PFSK-1 (cell line): ENCODE data around the gene LCN12.

Experiments
- FOXP2 ChIP-seq: optimal IDR thresholded peaks from 2 replicates; pipeline ENCODE3; 2011; ENCODE audit warnings: borderline replicate concordance, control low read depth, inconsistent platforms; ENCODE audit not compliant: insufficient read depth; ENCODE audit errors: extremely low read length, extremely low read depth
- POLR2AphosphoS5 ChIP-seq: IDR thresholded peaks from 2 replicates; pipeline ENCODE4 v1.6.1; 2012; ENCODE audit warnings: low read depth, mild to moderate bottlenecking, control low read depth, low read length, moderate library complexity
- REST ChIP-seq, 2 experiments: IDR thresholded peaks; 2 replicates each; pipeline versions ENCODE4 v1.6.1 to v1.8.0; 2011 to 2012; ENCODE audit warnings: low read depth in 2 of 2, low read length in 2 of 2, control low read depth in 1 of 2, inconsistent platforms in 1 of 2, mild to moderate bottlenecking in 1 of 2, moderate library complexity in 1 of 2; ENCODE audit not compliant: insufficient read depth in 1 of 2
- SIN3A ChIP-seq: IDR thresholded peaks from 2 replicates; pipeline ENCODE4 v1.6.1; 2012; ENCODE audit warnings: mild to moderate bottlenecking, low read length, moderate library complexity, borderline replicate concordance; ENCODE audit not compliant: insufficient read depth
- TAF1 ChIP-seq: IDR thresholded peaks from 2 replicates; pipeline ENCODE4 v1.6.1; 2012; ENCODE audit warnings: low read length, control low read depth, borderline replicate concordance; ENCODE audit not compliant: insufficient read depth

LCN12 gene

GRCh38 chr9:136982232-136983051, 30.4 kb downstream of the LCN12 start, which contains the start of gene LCNL1:
LCNL1 (plus strand) TSS chr9:136982993; CDS start chr9:136983587, 594 bp downstream.
- TF ChIP-seq POLR2AphosphoS5 (no peak), REST (IDR thresholded peaks at IDR 0.05; ENCODE audit: insufficient read depth in 1 of 2, low read depth in 2 of 2, low read length in 2 of 2) (no peak), TAF1 (no peak), FOXP2 (no peak), SIN3A (no peak)

GRCh38 chr9:136983167-136983566, 31.1 kb downstream of the LCN12 start:
- TF ChIP-seq REST (IDR thresholded peaks at IDR 0.05; ENCODE audit: insufficient read depth in 1 of 2, low read depth in 2 of 2, low read length in 2 of 2) (no peak), POLR2AphosphoS5 (no peak), SIN3A (no peak), FOXP2 (no peak), TAF1 (no peak)

- TF ChIP-seq REST (IDR thresholded peaks at IDR 0.05; ENCODE audit: insufficient read depth in 1 of 2, low read depth in 2 of 2, low read length in 2 of 2) (no peak), TAF1 (no peak), SIN3A (no peak), POLR2AphosphoS5 (no peak), FOXP2 (no peak)
These were observed 31.7 kb downstream of the LCN12 start for GRCh38 chr9:136983656-136984314.

GRCh38 chr9:136984464-136985026, 32.5 kb downstream of the LCN12 start:
- TF ChIP-seq TAF1 (no peak), REST (IDR thresholded peaks at IDR 0.05; ENCODE audit: insufficient read depth in 1 of 2, low read depth in 2 of 2, low read length in 2 of 2) (no peak), SIN3A (no peak), FOXP2 (no peak), POLR2AphosphoS5 (no peak)
